HFF-Myc (cell line): Measurements from ENCODE around the gene CCDC149.

ENCODE experiments used
- DNase-seq: peaks from one replicate; pipeline ENCODE4 v3.0.0-alpha.2; 2011; ENCODE audit warnings: low read depth; ENCODE audit errors: extremely low read depth
- H3K4me3 ChIP-seq: replicated peaks from 2 replicates; pipeline ENCODE4 v1.5.1; 2011; ENCODE audit warnings: low read depth, mild to moderate bottlenecking, control low read depth, low read length
- CTCF ChIP-seq: IDR thresholded peaks from 2 replicates; pipeline ENCODE4 v1.5.1; 2012; ENCODE audit warnings: mild to moderate bottlenecking, low read depth, low read length, control low read depth; ENCODE audit errors: missing control alignments

The CCDC149 gene

GRCh38 chr4:24853142-24853541 is 59.7 kb downstream of the CCDC149 start:
- TF ChIP-seq CTCF = no peak
- H3K4me3 ChIP-seq = no peak overlapping the region
- DNase-seq = no peak

- DNase-seq = peak; percentile 69
- TF ChIP-seq CTCF = no peak
- no peak overlapping the region for H3K4me3 ChIP-seq
These were observed 62.2 kb downstream of the CCDC149 start for GRCh38 chr4:24850674-24851073.

GRCh38 chr4:24849756-24850155 is 63.1 kb downstream of the CCDC149 start:
- H3K4me3 ChIP-seq = no peak overlapping the region
- no peak for TF ChIP-seq CTCF
- DNase-seq = no peak

- TF ChIP-seq CTCF = no peak
- DNase-seq = no peak
- no peak overlapping the region for H3K4me3 ChIP-seq
These were observed 63.5 kb downstream of the CCDC149 start for GRCh38 chr4:24849351-24849750.

- no peak for TF ChIP-seq CTCF
- H3K4me3 ChIP-seq = no peak overlapping the region
- DNase-seq = no peak
These were observed 66.1 kb downstream of the CCDC149 start for GRCh38 chr4:24846716-24847115.

GRCh38 chr4:24845902-24846301 is 66.9 kb downstream of the CCDC149 start:
- no peak for TF ChIP-seq CTCF
- no peak for DNase-seq

GRCh38 chr4:24845132-24845531 is 67.7 kb downstream of the CCDC149 start:
- no peak overlapping the region for H3K4me3 ChIP-seq
- no peak for TF ChIP-seq CTCF
- DNase-seq = no peak

More at GRCh38 chr4:24845902-24846301, 66.9 kb downstream of the CCDC149 start:
- no peak overlapping the region for H3K4me3 ChIP-seq
